22Rv1 (cell line): ENCODE results near the gene MGA.

Experiments used
- ZFX ChIP-seq: fragments of 450-650 bp; IDR thresholded peaks from 2 replicates; pipeline ENCODE4 v1.6.1; 2017; ENCODE audit warnings: antibody characterized with exemption, borderline replicate concordance
- TF ChIP-seq, protein P1 (sequence below): fragments of 450-650 bp; IDR thresholded peaks from 2 replicates; pipeline ENCODE4 v1.5.1; 2017; ENCODE audit warnings: mild to moderate bottlenecking

DNA sequence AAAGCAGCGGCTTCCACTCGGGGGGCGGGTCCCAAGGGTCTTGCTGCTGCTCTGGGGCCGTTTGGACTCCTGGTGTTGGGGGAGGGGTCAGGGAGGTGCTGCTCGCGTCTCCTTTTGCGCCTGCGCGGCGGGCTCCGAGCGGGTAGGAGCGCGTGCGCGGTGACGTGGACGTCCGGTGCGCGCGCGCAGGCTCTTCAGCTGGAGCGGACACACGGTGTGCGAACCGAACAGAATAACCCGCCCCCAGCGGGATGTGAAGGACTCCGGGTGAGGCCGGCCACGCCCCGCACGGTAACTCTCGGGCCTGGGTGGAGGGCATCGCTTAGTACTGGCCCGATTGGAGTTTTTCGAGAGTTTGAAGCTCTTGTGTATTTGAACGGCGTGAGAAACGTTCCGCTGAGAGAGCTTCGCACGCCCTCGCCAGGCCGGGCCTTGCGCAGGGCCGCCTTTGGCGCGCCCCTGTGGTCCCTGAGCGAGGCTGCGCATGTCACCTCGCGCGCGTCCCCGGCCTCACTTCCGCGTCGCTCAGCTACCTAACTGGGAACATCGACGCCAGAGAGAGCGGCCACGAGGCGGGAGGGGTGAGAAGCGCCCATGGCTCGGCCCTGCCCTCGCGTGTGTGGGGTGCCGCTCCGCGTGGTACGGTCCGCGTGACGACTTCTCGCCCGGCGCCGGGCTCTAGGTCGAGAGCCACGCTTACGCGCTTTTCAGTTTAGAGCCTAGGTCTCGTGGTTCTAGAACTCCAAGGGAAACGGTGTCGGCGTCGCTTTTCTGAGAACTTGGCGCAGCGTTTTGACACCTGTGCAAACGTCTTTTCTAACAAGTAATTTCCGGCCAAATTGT lies at the start of gene MGA:
- TF ChIP-seq, protein P1, sequence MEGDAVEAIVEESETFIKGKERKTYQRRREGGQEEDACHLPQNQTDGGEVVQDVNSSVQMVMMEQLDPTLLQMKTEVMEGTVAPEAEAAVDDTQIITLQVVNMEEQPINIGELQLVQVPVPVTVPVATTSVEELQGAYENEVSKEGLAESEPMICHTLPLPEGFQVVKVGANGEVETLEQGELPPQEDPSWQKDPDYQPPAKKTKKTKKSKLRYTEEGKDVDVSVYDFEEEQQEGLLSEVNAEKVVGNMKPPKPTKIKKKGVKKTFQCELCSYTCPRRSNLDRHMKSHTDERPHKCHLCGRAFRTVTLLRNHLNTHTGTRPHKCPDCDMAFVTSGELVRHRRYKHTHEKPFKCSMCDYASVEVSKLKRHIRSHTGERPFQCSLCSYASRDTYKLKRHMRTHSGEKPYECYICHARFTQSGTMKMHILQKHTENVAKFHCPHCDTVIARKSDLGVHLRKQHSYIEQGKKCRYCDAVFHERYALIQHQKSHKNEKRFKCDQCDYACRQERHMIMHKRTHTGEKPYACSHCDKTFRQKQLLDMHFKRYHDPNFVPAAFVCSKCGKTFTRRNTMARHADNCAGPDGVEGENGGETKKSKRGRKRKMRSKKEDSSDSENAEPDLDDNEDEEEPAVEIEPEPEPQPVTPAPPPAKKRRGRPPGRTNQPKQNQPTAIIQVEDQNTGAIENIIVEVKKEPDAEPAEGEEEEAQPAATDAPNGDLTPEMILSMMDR, result peak; percentile 38
- TF ChIP-seq ZFX, result no peak
